Liver (tissue), 9 donors: ENCODE data around the gene GLYAT. TPM values are rescaled to one million over a fixed set of nuclear protein-coding genes. Genes with fewer than 3 reads are reported as not detected.

Experiments
- DNase-seq: peaks from one replicate; pipeline ENCODE4 v3.0.0-alpha.2; 2017; ENCODE audit warnings: low spot score
- H3K27ac ChIP-seq, 2 donors: one replicate each; pipeline ENCODE4 v1.7.0; 2013; ENCODE audit warnings: inconsistent platforms in 2 of 2, low read length in 2 of 2, control low read depth in 1 of 2, low read depth in 1 of 2, mild to moderate bottlenecking in 1 of 2
- H3K27me3 ChIP-seq, 4 donors: one replicate each; pipeline versions ENCODE4 v1.6.1 to v1.7.0; 2013; ENCODE audit warnings: low read length in 3 of 4, inconsistent platforms in 1 of 4, mild to moderate bottlenecking in 1 of 4, moderate library complexity in 1 of 4; ENCODE audit not compliant: control insufficient read depth in 4 of 4, insufficient read depth in 4 of 4
- H3K36me3 ChIP-seq, 4 donors: one replicate each; pipeline versions ENCODE4 v1.6.1 to v1.7.0; 2013; ENCODE audit warnings: low read length in 3 of 4, mild to moderate bottlenecking in 3 of 4, low read depth in 1 of 4, moderate library complexity in 1 of 4; ENCODE audit not compliant: control insufficient read depth in 4 of 4, insufficient read depth in 3 of 4
- H3K4me1 ChIP-seq, 4 donors: one replicate each; pipeline versions ENCODE4 v1.6.1 to v1.7.0; 2013; ENCODE audit warnings: low read length in 3 of 4, mild to moderate bottlenecking in 3 of 4, moderate library complexity in 1 of 4; ENCODE audit not compliant: control insufficient read depth in 4 of 4, insufficient read depth in 4 of 4
- H3K4me3 ChIP-seq, 3 donors: one replicate each; pipeline versions ENCODE4 v1.6.1 to v1.7.0; 2013; ENCODE audit warnings: low read length in 3 of 3, control low read depth in 1 of 3, low read depth in 1 of 3, mild to moderate bottlenecking in 1 of 3
- H3K9ac ChIP-seq, 2 donors: one replicate each; pipeline ENCODE4 v1.7.0; 2013; ENCODE audit warnings: low read length in 2 of 2, mild to moderate bottlenecking in 2 of 2, moderate library complexity in 2 of 2, control low read depth in 1 of 2, low read depth in 1 of 2
- H3K9me3 ChIP-seq, 4 donors: one replicate each; pipeline versions ENCODE4 v1.6.1 to v1.7.0; 2013; ENCODE audit warnings: low read length in 3 of 4; ENCODE audit not compliant: control insufficient read depth in 4 of 4
- EGR1 ChIP-seq, 2 donors: IDR thresholded peaks; 2 replicates each; pipeline ENCODE4 v1.6.1; 2016 to 2018; ENCODE audit warnings: antibody characterized with exemption in 2 of 2, low read depth in 2 of 2
- FOXA1 ChIP-seq: IDR thresholded peaks from 2 replicates; pipeline ENCODE4 v1.6.1; 2016; ENCODE audit warnings: antibody characterized with exemption
- FOXA2 ChIP-seq: IDR thresholded peaks from 2 replicates; pipeline ENCODE4 v1.6.1; 2016; ENCODE audit warnings: antibody characterized with exemption
- GABPA ChIP-seq, 2 donors: IDR thresholded peaks in 1 of 2; conservative IDR thresholded peaks in 1 of 2; 2 replicates each; pipeline ENCODE4 v1.6.1; 2016; ENCODE audit warnings: antibody characterized with exemption in 2 of 2, mild to moderate bottlenecking in 1 of 2, moderate library complexity in 1 of 2
- HNF4A ChIP-seq, 2 donors: conservative IDR thresholded peaks; 2 replicates each; pipeline ENCODE4 v1.6.1; 2016; ENCODE audit warnings: antibody characterized with exemption in 2 of 2, mild to moderate bottlenecking in 2 of 2
- HNF4G ChIP-seq: IDR thresholded peaks from 2 replicates; pipeline ENCODE4 v1.6.1; 2016; ENCODE audit warnings: antibody characterized with exemption
- JUND ChIP-seq, 2 donors: IDR thresholded peaks; 2 replicates each; pipeline ENCODE4 v1.6.1; 2016; ENCODE audit warnings: antibody characterized with exemption in 2 of 2
- NR2F2 ChIP-seq: IDR thresholded peaks from 2 replicates; pipeline ENCODE4 v1.6.1; 2016; ENCODE audit warnings: antibody characterized with exemption
- RAD21 ChIP-seq, 2 donors: IDR thresholded peaks; 2 replicates each; pipeline ENCODE4 v1.6.1; 2016; ENCODE audit warnings: antibody characterized with exemption in 2 of 2, mild to moderate bottlenecking in 2 of 2
- RXRA ChIP-seq, 2 donors: IDR thresholded peaks; 2 replicates each; pipeline ENCODE4 v1.6.1; 2017 to 2018; ENCODE audit warnings: antibody characterized with exemption in 2 of 2, mild to moderate bottlenecking in 1 of 2
- SP1 ChIP-seq: IDR thresholded peaks from 2 replicates; pipeline ENCODE4 v1.6.1; 2018; ENCODE audit warnings: antibody characterized with exemption, mild to moderate bottlenecking
- TAF1 ChIP-seq: conservative IDR thresholded peaks from 2 replicates; pipeline ENCODE4 v1.6.1; 2016; ENCODE audit warnings: antibody characterized with exemption, mild to moderate bottlenecking
- YY1 ChIP-seq: IDR thresholded peaks from 2 replicates; pipeline ENCODE4 v1.6.1; 2016; ENCODE audit warnings: antibody characterized with exemption, mild to moderate bottlenecking
- WGBS: extraction: QIAGEN DNeasy Blood & Tissue Kit; methylation state at CpG from one replicate; pipeline ENCODE4 v1.1.7; 2013; 5-methylcytosine and 5-hydroxymethylcytosine counted together
- polyA plus RNA-seq, 2 donors: library from polyadenylated mRNA; stranded (reverse) in 1 of 2; unstranded in 1 of 2; fragments of 200-250 nt in 1 of 2; fragments of >200 nt in 1 of 2; fragmentation: Nextera tagmentation in 1 of 2; extraction: Ambion mirVana in 1 of 2; gene quantifications; one replicate each; pipeline versions ENCODE4 v1.2.1 to v1.2.3, GENCODE V29; 2013 to 2015
- total RNA-seq, 2 donors: library from RNA; depleted of rRNA; stranded (reverse); fragments of >200 nt; gene quantifications; one replicate each; pipeline ENCODE4 v1.2.3, GENCODE V29; 2014
- TF ChIP-seq, protein P1 (sequence below): IDR thresholded peaks from 2 replicates; pipeline ENCODE4 v1.6.1; 2016; ENCODE audit warnings: antibody characterized with exemption
- TF ChIP-seq, protein P2 (sequence below): IDR thresholded peaks from 2 replicates; pipeline ENCODE4 v1.6.1; 2016; ENCODE audit warnings: antibody characterized with exemption
- TF ChIP-seq, protein P3 (sequence below): IDR thresholded peaks from 2 replicates; pipeline ENCODE4 v1.6.1; 2016; ENCODE audit warnings: antibody characterized with exemption, mild to moderate bottlenecking
- TF ChIP-seq, protein P4 (sequence below): fragments of 150-350 bp; IDR thresholded peaks from 2 replicates; pipeline ENCODE4 v1.5.1; 2017; ENCODE audit warnings: improper control_type of control experiment, low read depth, low read length; ENCODE audit not compliant: missing input control
- TF ChIP-seq, protein P5 (sequence below): IDR thresholded peaks from 2 replicates; pipeline ENCODE4 v1.6.1; 2016; ENCODE audit warnings: antibody characterized with exemption
- donor health status: healthy.
- donor health status: healthy.
- donor health status: healthy.
- donor health status: healthy.
- donor health status: healthy.

Gene GLYAT
- total and polyA plus RNA-seq, 4 donors: 5.6 to 181 (median 110) TPM

DNA sequence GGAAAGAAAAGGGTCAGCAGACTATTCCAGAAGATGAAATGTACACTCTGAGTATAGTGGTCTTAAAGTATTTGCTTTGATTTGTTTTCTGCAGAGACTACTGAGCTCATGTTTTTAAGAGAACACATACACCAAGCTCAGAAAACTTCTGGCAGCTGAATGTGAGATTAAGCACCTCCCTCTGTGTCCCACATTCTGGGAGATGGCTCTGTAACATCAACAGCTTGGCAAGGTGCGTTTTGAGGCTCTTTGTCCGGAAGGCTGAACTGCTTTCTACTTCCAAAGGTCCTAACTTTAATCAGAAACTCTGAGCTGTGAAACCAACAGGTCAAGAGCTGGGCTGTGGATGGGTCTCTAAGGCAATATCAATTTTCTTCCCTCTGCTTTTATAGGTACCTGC is 36.4 kb upstream of the GLYAT start:
- Histone ChIP-seq H3K4me1 (peaks cover 4 to 40% (median 29%) of the 10 kb centered on the region in 4 donors), H3K27ac (no peak overlapping the region), H3K27me3 (no peaks in the 10 kb centered on the region), H3K36me3 (no peaks in the 10 kb centered on the region), H3K9me3 (no peaks in the 10 kb centered on the region), H3K9ac (no peak overlapping the region), H3K4me3 (no peak overlapping the region)
- no peak for TF ChIP-seq GABPA (IDR thresholded peaks at IDR 0.05 in 1 of 2, conservative IDR thresholded peaks at IDR 0.05 in 1 of 2)
- no peak for TF ChIP-seq RXRA (IDR thresholded peaks at IDR 0.05)
- TF ChIP-seq FOXA2: no peak
- no peak for TF ChIP-seq FOXA1
- TF ChIP-seq EGR1 (IDR thresholded peaks at IDR 0.05; ENCODE audit: low read depth in 2 of 2): no peak
- no peak for TF ChIP-seq RAD21 (IDR thresholded peaks at IDR 0.05)
- TF ChIP-seq, protein P1, sequence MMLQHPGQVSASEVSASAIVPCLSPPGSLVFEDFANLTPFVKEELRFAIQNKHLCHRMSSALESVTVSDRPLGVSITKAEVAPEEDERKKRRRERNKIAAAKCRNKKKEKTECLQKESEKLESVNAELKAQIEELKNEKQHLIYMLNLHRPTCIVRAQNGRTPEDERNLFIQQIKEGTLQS: no peak
- TF ChIP-seq, protein P2, sequence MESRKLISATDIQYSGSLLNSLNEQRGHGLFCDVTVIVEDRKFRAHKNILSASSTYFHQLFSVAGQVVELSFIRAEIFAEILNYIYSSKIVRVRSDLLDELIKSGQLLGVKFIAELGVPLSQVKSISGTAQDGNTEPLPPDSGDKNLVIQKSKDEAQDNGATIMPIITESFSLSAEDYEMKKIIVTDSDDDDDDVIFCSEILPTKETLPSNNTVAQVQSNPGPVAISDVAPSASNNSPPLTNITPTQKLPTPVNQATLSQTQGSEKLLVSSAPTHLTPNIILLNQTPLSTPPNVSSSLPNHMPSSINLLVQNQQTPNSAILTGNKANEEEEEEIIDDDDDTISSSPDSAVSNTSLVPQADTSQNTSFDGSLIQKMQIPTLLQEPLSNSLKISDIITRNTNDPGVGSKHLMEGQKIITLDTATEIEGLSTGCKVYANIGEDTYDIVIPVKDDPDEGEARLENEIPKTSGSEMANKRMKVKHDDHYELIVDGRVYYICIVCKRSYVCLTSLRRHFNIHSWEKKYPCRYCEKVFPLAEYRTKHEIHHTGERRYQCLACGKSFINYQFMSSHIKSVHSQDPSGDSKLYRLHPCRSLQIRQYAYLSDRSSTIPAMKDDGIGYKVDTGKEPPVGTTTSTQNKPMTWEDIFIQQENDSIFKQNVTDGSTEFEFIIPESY: no peak
- TF ChIP-seq, protein P3, sequence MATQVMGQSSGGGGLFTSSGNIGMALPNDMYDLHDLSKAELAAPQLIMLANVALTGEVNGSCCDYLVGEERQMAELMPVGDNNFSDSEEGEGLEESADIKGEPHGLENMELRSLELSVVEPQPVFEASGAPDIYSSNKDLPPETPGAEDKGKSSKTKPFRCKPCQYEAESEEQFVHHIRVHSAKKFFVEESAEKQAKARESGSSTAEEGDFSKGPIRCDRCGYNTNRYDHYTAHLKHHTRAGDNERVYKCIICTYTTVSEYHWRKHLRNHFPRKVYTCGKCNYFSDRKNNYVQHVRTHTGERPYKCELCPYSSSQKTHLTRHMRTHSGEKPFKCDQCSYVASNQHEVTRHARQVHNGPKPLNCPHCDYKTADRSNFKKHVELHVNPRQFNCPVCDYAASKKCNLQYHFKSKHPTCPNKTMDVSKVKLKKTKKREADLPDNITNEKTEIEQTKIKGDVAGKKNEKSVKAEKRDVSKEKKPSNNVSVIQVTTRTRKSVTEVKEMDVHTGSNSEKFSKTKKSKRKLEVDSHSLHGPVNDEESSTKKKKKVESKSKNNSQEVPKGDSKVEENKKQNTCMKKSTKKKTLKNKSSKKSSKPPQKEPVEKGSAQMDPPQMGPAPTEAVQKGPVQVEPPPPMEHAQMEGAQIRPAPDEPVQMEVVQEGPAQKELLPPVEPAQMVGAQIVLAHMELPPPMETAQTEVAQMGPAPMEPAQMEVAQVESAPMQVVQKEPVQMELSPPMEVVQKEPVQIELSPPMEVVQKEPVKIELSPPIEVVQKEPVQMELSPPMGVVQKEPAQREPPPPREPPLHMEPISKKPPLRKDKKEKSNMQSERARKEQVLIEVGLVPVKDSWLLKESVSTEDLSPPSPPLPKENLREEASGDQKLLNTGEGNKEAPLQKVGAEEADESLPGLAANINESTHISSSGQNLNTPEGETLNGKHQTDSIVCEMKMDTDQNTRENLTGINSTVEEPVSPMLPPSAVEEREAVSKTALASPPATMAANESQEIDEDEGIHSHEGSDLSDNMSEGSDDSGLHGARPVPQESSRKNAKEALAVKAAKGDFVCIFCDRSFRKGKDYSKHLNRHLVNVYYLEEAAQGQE: no peak
- no peak for TF ChIP-seq NR2F2
- no peak for TF ChIP-seq TAF1
- no peak for TF ChIP-seq YY1
- TF ChIP-seq, protein P4, sequence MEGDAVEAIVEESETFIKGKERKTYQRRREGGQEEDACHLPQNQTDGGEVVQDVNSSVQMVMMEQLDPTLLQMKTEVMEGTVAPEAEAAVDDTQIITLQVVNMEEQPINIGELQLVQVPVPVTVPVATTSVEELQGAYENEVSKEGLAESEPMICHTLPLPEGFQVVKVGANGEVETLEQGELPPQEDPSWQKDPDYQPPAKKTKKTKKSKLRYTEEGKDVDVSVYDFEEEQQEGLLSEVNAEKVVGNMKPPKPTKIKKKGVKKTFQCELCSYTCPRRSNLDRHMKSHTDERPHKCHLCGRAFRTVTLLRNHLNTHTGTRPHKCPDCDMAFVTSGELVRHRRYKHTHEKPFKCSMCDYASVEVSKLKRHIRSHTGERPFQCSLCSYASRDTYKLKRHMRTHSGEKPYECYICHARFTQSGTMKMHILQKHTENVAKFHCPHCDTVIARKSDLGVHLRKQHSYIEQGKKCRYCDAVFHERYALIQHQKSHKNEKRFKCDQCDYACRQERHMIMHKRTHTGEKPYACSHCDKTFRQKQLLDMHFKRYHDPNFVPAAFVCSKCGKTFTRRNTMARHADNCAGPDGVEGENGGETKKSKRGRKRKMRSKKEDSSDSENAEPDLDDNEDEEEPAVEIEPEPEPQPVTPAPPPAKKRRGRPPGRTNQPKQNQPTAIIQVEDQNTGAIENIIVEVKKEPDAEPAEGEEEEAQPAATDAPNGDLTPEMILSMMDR: no peak
- no peak for TF ChIP-seq HNF4G
- TF ChIP-seq JUND (IDR thresholded peaks at IDR 0.05): no peak
- no peak for TF ChIP-seq HNF4A (conservative IDR thresholded peaks at IDR 0.05)
- TF ChIP-seq, protein P5, sequence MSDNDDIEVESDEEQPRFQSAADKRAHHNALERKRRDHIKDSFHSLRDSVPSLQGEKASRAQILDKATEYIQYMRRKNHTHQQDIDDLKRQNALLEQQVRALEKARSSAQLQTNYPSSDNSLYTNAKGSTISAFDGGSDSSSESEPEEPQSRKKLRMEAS: no peak
- no peak for DNase-seq
- WGBS: 41% methylated on average over 2 of the region's 2 CpGs

DNA sequence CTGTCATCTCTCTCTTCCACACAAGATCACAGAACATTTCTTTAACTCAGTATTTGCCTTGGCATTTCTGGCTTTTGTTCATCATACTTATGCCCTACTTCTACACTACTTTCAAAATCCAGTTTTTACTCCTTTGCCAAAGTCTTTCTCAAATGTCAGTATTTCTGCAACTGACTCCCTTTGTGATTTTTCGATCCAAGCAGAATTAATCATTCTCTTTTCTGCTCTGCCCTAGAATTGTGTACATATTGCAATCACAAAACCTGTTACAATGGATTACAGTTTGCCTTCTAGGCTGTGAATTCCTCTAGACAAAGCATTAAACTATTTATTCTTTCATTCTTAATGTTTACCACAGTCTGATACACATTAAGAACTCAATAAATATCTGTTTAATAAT is 33.3 kb upstream of the GLYAT start:
- no peaks in the 10 kb centered on the region for H3K9me3 ChIP-seq
- no peak for DNase-seq
- H3K4me1 ChIP-seq: peaks cover 4 to 48% (median 40%) of the 10 kb centered on the region in 4 donors
- H3K27me3 ChIP-seq: no peaks in the 10 kb centered on the region
- no peak overlapping the region for H3K4me3 ChIP-seq
- peak overlapping the region; percentile 4 to 22 for H3K27ac ChIP-seq
- H3K9ac ChIP-seq: peak overlapping the region in 1 of 2 donors; percentile 10
- WGBS: 37% methylated on average over 1 of the region's 1 CpG
- H3K36me3 ChIP-seq: no peaks in the 10 kb centered on the region
- peak; percentile 54 to 70 for TF ChIP-seq RXRA (IDR thresholded peaks at IDR 0.05)
- peak; percentile 60 for TF ChIP-seq SP1
- peak; percentile 62 for TF ChIP-seq FOXA1
- TF ChIP-seq, protein P2: peak; percentile 17
- no peak for TF ChIP-seq GABPA (IDR thresholded peaks at IDR 0.05 in 1 of 2, conservative IDR thresholded peaks at IDR 0.05 in 1 of 2)
- TF ChIP-seq TAF1: no peak
- TF ChIP-seq EGR1 (IDR thresholded peaks at IDR 0.05; ENCODE audit: low read depth in 2 of 2): no peak
- peak in 1 of 2 donors; percentile 63 for TF ChIP-seq JUND (IDR thresholded peaks at IDR 0.05)
- peak; percentile 18 for TF ChIP-seq YY1
- TF ChIP-seq, protein P5: no peak
- TF ChIP-seq, protein P3: peak; percentile 31
